Keratinocyte (primary cell): ENCODE measurements around the gene LRP1B. TPM values are rescaled to one million over a fixed set of nuclear protein-coding genes. Genes with fewer than 3 reads are reported as not detected.

Source experiments
- DNase-seq: peaks from one replicate; pipeline ENCODE4 v3.0.0-alpha.2; 2011; ENCODE audit warnings: low read depth, missing footprints, low spot score
- FAIRE-seq: peaks from 2 replicates; lab custom pipeline; 2011; peaks lifted over from hg19 to GRCh38; lab: Jason Lieb, UNC
- H2AFZ ChIP-seq: 2 replicates; pipeline ENCODE4 v1.6.0; 2012; ENCODE audit warnings: low read length, control low read depth, inconsistent platforms; ENCODE audit not compliant: control insufficient read depth
- H3K27ac ChIP-seq: 2 replicates; pipeline ENCODE4 v1.5.1; 2011; ENCODE audit warnings: low read length; ENCODE audit not compliant: control insufficient read depth, insufficient read depth
- H3K27me3 ChIP-seq: 3 replicates; pipeline ENCODE4 v1.6.0; 2011; ENCODE audit warnings: low read length; ENCODE audit not compliant: control insufficient read depth, insufficient read depth; ENCODE audit errors: extremely low read depth
- H3K36me3 ChIP-seq, 2 experiments: 2 replicates in 1 of 2; 3 replicates in 1 of 2; pipeline ENCODE4 v1.5.1; 2011; ENCODE audit warnings: low read length in 2 of 2, mild to moderate bottlenecking in 1 of 2; ENCODE audit not compliant: control insufficient read depth in 2 of 2, insufficient read depth in 2 of 2; ENCODE audit errors: extremely low read depth in 1 of 2
- H3K4me1 ChIP-seq: 3 replicates; pipeline ENCODE4 v1.5.1; 2011; ENCODE audit warnings: low read length; ENCODE audit not compliant: control insufficient read depth, insufficient read depth; ENCODE audit errors: extremely low read depth
- H3K4me2 ChIP-seq: 3 replicates; pipeline ENCODE4 v1.6.0; 2011; ENCODE audit warnings: low read depth, low read length; ENCODE audit not compliant: control insufficient read depth, insufficient read depth; ENCODE audit errors: extremely low read depth
- H3K4me3 ChIP-seq, 3 experiments: fragments of 200-600 bp in 1 of 3; sonication (generic) in 1 of 3; 2 replicates in 2 of 3; 3 replicates in 1 of 3; pipeline ENCODE4 v1.5.1; 2011 to 2016; ENCODE audit warnings: low read length in 3 of 3, mild to moderate bottlenecking in 3 of 3, control low read depth in 2 of 3, inconsistent platforms in 1 of 3, low read depth in 1 of 3, mixed read lengths in 1 of 3, mixed run types in 1 of 3, moderate library complexity in 1 of 3; ENCODE audit not compliant: control insufficient read depth in 2 of 3, insufficient read depth in 2 of 3; ENCODE audit errors: extremely low read depth in 1 of 3
- H3K79me2 ChIP-seq: 2 replicates; pipeline ENCODE4 v1.6.0; 2012; ENCODE audit warnings: low read length; ENCODE audit not compliant: control insufficient read depth, insufficient read depth
- H3K9ac ChIP-seq: 3 replicates; pipeline ENCODE4 v1.6.0; 2011; ENCODE audit warnings: low read length; ENCODE audit not compliant: control insufficient read depth, insufficient read depth; ENCODE audit errors: extremely low read depth
- H3K9me1 ChIP-seq: 3 replicates; pipeline ENCODE4 v1.6.0; 2011; ENCODE audit warnings: low read length; ENCODE audit not compliant: control insufficient read depth, insufficient read depth; ENCODE audit errors: extremely low read depth
- H3K9me3 ChIP-seq: 2 replicates; pipeline ENCODE4 v1.5.1; 2012; ENCODE audit warnings: low read depth, low read length; ENCODE audit not compliant: control insufficient read depth
- H4K20me1 ChIP-seq: 3 replicates; pipeline ENCODE4 v1.6.0; 2011; ENCODE audit warnings: low read length; ENCODE audit not compliant: control insufficient read depth, insufficient read depth; ENCODE audit errors: extremely low read depth
- CTCF ChIP-seq, 3 experiments: IDR thresholded peaks in 1 of 3; conservative IDR thresholded peaks in 1 of 3; optimal IDR thresholded peaks in 1 of 3; 2 replicates in 2 of 3; 3 replicates in 1 of 3; pipeline versions ENCODE3 to v1.5.1; 2011; ENCODE audit warnings: low read length in 3 of 3, mild to moderate bottlenecking in 3 of 3, moderate library complexity in 2 of 3, control low read depth in 1 of 3, inconsistent platforms in 1 of 3; ENCODE audit not compliant: insufficient read depth in 2 of 3; ENCODE audit errors: extremely low read depth in 1 of 3
- EZH2 ChIP-seq: IDR thresholded peaks from one replicate; pipeline ENCODE4 v1.6.1; 2012; ENCODE audit warnings: inconsistent platforms, mild to moderate bottlenecking, low read length, moderate library complexity
- dilution Hi-C: fragments of 300-500 bp; cut with MboI; formaldehyde crosslinking; loops from one replicate; pipeline ENCODE4 v1.7.0; 2020; ENCODE audit warnings: low sequenced_read_pairs; ENCODE audit not compliant: extremely low pct_ligation_motif_present
- polyA plus RNA-seq, 5 experiments: library from polyadenylated mRNA; depleted of rRNA in 3 of 5; stranded (reverse) in 3 of 5; stranded (forward) in 1 of 5; unstranded in 1 of 5; fragments of >200 nt; gene quantifications; 1 replicate in 1 of 5; 2 replicates in 3 of 5; 3 replicates in 1 of 5; pipeline versions ENCODE4 v1.2.1 to v1.2.3, GENCODE V29; 2011 to 2012; ENCODE audit warnings: missing spikeins in 2 of 5, low read depth in 1 of 5, low replicate concordance in 1 of 5

Gene LRP1B
- polyA plus RNA-seq, 1 donor (not counting 4 experiments of a cell fraction or from before 2014, with no cell fraction given): not detected

GRCh38 chr2:140737006-140737405 is 1393.8 kb downstream of the LRP1B start:
- Histone ChIP-seq H3K9me3 (no peaks in the 10 kb centered on the region), H2AFZ (no peak overlapping the region), H3K9ac (no peak overlapping the region), H3K27me3 (no peaks in the 10 kb centered on the region), H4K20me1 (no peaks in the 10 kb centered on the region), H3K27ac (no peak overlapping the region), H3K9me1 (no peaks in the 10 kb centered on the region), H3K79me2 (no peaks in the 10 kb centered on the region), H3K36me3 (no peaks in the 10 kb centered on the region), H3K4me1 (no peaks in the 10 kb centered on the region), H3K4me2 (no peak overlapping the region), H3K4me3 (no peak overlapping the region)
- dilution Hi-C loops: no loop called here
- FAIRE-seq (no peak), DNase-seq (no peak)
- TF ChIP-seq EZH2 (no peak), CTCF (optimal IDR thresholded peaks at IDR 0.05 in 1 of 3, IDR thresholded peaks at IDR 0.05 in 1 of 3, conservative IDR thresholded peaks at IDR 0.05 in 1 of 3; ENCODE audit: extremely low read depth in 1 of 3, insufficient read depth in 2 of 3, low read length in 3 of 3) (no peak)

- Histone ChIP-seq H3K79me2 (no peaks in the 10 kb centered on the region), H3K9ac (no peak overlapping the region), H3K4me1 (no peaks in the 10 kb centered on the region), H3K27me3 (no peaks in the 10 kb centered on the region), H3K4me3 (no peak overlapping the region), H2AFZ (no peak overlapping the region), H4K20me1 (no peaks in the 10 kb centered on the region), H3K4me2 (no peak overlapping the region), H3K27ac (no peak overlapping the region), H3K36me3 (no peaks in the 10 kb centered on the region), H3K9me3 (no peaks in the 10 kb centered on the region), H3K9me1 (no peaks in the 10 kb centered on the region)
- TF ChIP-seq EZH2: no peak
- no peak for TF ChIP-seq CTCF (optimal IDR thresholded peaks at IDR 0.05 in 1 of 3, IDR thresholded peaks at IDR 0.05 in 1 of 3, conservative IDR thresholded peaks at IDR 0.05 in 1 of 3; ENCODE audit: extremely low read depth in 1 of 3, insufficient read depth in 2 of 3, low read length in 3 of 3)
- dilution Hi-C loops: no loop called here
- DNase-seq (no peak), FAIRE-seq (no peak)
These were observed 1395.8 kb downstream of the LRP1B start for GRCh38 chr2:140734992-140735391.
